ENCODE data around the gene RASA4.
"Not testable (repeated sequence)": the region's sequence is repeated elsewhere in the genome, so short reads cannot be mapped to it uniquely, and the experiment has no call there.

RASA4 gene

GRCh38 chr7:102604431-102605145, 12.0 kb downstream of the RASA4 start:
- not testable (repeated sequence) for DNase-seq

- not testable (repeated sequence) for DNase-seq
Observed at GRCh38 chr7:102602317-102602716, 14.2 kb downstream of the RASA4 start.

GRCh38 chr7:102599699-102600098, 16.9 kb downstream of the RASA4 start:
- not testable (repeated sequence) for DNase-seq

- not testable (repeated sequence) for DNase-seq
Observed at GRCh38 chr7:102596036-102596435, 20.5 kb downstream of the RASA4 start.

GRCh38 chr7:102593637-102594334, 22.8 kb downstream of the RASA4 start:
- not testable (repeated sequence) for DNase-seq

GRCh38 chr7:102592477-102593019, 24.0 kb downstream of the RASA4 start:
- DNase-seq = not testable (repeated sequence)

GRCh38 chr7:102589857-102590256, 26.7 kb downstream of the RASA4 start:
- DNase-seq = not testable (repeated sequence)

- not testable (repeated sequence) for DNase-seq
Observed at GRCh38 chr7:102583495-102583894, 33.1 kb downstream of the RASA4 start.

GRCh38 chr7:102581722-102582121, 34.8 kb downstream of the RASA4 start:
- DNase-seq = not testable (repeated sequence)

- not testable (repeated sequence) for DNase-seq
Observed at GRCh38 chr7:102578486-102578885, 38.1 kb downstream of the RASA4 start.

GRCh38 chr7:102577315-102578240, 39.0 kb downstream of the RASA4 start:
- not testable (repeated sequence) for DNase-seq

- DNase-seq = not testable (repeated sequence)
Observed at GRCh38 chr7:102576363-102576762, 40.2 kb downstream of the RASA4 start.

GRCh38 chr7:102574607-102575006, 41.9 kb downstream of the RASA4 start:
- not testable (repeated sequence) for DNase-seq

- peak; percentile 71 for DNase-seq
Observed at GRCh38 chr7:102572261-102573239, 44.0 kb downstream of the RASA4 start, which contains the start of gene POLR2J3. POLR2J3 (minus strand) TSS chr7:102572583; CDS start chr7:102572521, 62 bp downstream.

GRCh38 chr7:102568620-102569019, 47.9 kb downstream of the RASA4 start:
- not testable (repeated sequence) for DNase-seq

GRCh38 chr7:102550808-102551422, 65.6 kb downstream of the RASA4 start, which contains the start of gene SPDYE2:
SPDYE2 (plus strand) TSS chr7:102551226; CDS start chr7:102553256, 2,030 bp downstream.
- DNase-seq = not testable (repeated sequence)

GRCh38 chr7:102546353-102546752, 70.2 kb downstream of the RASA4 start:
- not testable (repeated sequence) for DNase-seq

GRCh38 chr7:102545288-102545687, 71.3 kb downstream of the RASA4 start:
- not testable (repeated sequence) for DNase-seq

GRCh38 chr7:102544372-102544771, 72.2 kb downstream of the RASA4 start:
- not testable (repeated sequence) for DNase-seq

GRCh38 chr7:102543596-102543995, 73.0 kb downstream of the RASA4 start, which contains the start of gene UPK3BL2:
UPK3BL2 (minus strand) TSS chr7:102543696; CDS start chr7:102543636, 60 bp downstream.
- not testable (repeated sequence) for DNase-seq

Data from NCI-H226 (cell line).